NCI-H510A treated with DMSO at 0.1 percent for 48 hours (cell line): ENCODE results near the gene CHRNE.
A peak's percentile ranks its signal among the peaks of the same experiment; 100 is the strongest.
"Not testable (repeated sequence)": the region's sequence is repeated elsewhere in the genome, so short reads cannot be mapped to it uniquely, and the experiment has no call there.

ENCODE experiments used
- DNase-seq: peaks from one replicate; lab custom pipeline; 2025; lab: John Stamatoyannopoulos, UW

Gene CHRNE

DNA sequence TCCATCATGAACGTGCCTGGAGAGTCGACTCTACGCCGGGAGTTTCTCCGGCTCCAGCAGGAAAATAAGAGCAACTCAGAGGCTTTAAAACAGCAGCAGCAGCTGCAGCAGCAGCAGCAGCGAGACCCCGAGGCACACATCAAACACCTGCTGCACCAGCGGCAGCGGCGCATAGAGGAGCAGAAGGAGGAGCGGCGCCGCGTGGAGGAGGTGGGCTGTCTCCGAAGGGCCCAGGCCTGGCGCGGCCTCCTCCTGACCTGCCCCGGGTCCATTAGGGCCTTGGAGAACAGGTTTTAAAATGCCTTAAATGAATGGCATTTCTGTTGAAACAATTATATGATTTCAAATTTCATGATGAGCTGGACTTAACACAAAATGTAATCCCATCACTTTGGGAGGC is 15.3 kb downstream of the CHRNE start:
- no peak for DNase-seq

DNA sequence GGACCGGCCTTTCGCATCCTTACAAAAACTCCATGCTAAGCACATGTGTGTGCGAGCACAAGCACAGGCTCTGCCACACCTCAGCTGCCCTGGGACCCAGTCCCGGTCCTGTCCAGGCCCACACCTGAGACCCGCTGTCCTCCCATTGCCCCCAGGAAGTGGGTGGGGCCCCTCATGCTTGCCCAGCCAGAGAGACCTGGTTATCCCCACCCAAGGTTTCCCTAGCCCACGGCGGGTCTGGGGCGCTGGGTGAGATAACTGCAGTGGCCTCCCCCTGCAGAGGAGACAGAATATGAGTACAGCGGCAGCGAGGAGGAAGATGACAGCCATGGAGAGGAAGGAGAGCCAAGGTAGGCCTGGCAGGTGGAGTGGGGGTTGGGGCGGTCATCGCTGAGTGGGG is 16.1 kb downstream of the CHRNE start:
- no peak for DNase-seq

DNA sequence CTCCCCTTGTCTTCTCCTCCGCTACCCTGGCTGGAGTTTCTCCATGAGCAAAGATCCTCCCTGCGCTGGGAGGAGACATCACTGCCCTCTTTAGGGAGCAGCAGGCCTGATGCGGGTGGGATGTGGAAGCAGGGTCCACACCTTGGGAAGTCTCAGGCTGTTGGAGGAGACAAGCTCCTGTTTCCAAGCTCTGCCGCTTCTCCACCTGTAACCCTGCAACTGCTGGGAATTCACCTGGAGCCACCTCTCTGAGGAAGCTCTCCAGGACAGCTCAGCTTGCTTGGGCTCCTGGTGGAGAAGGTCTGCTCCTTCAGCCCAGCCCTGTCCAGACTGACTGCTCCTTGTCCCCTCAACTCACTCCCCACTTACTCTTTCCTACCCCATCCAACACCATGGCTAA is 18.4 kb downstream of the CHRNE start:
- no peak for DNase-seq

DNA sequence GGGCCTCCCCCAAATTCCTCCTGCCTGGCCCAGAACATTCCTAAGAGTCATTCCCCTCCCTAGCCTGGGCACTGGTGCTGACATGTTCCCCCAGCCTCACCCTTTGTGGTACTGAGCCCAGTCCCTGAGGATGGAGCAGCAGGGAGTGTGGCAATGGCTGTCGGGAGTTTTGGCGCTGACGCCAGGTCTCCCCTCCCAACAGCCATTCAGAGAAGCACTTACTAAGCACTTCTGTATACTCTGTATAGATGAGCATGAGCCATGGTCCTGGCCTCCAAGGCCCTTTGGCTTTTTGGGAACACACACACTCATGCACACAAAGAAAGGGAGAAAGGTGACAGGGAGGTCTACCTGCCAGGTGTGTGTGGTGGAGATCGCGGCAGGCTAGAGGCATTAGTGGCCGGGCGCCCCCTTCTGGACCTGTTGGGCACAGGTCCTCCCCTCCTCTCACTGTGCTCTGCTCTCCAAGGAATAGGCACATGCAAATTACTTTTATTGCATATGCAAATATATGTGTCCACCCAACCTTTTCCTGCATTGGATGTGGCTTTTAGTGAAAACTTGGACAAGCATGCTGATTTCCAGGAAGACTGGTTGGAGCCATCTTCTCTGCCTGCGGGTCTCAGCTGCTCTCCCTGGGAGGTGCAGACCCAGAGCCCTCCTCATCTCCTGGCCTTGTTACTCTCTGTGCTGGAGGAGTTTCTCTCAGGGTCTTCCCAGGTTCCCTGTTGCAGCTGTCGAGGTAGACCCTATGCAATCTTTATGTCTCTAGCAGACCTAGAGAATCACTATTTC is 20.9 kb downstream of the CHRNE start:
- peak; percentile 88 for DNase-seq

DNA sequence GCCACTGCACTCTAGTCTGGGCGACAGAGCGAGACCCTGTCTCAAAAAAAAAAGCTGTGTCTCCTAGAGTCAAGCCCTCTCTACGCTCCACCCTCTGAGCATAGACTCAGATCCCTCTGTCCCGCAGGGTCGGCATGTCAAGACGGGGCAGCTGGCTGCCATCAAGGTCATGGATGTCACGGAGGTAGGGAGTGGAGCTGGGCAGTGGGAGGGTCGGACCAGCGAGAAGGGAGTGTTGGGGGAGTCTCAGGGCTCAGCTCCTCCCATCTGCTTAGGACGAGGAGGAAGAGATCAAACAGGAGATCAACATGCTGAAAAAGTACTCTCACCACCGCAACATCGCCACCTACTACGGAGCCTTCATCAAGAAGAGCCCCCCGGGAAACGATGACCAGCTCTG is 22.0 kb downstream of the CHRNE start:
- DNase-seq = no peak

DNA sequence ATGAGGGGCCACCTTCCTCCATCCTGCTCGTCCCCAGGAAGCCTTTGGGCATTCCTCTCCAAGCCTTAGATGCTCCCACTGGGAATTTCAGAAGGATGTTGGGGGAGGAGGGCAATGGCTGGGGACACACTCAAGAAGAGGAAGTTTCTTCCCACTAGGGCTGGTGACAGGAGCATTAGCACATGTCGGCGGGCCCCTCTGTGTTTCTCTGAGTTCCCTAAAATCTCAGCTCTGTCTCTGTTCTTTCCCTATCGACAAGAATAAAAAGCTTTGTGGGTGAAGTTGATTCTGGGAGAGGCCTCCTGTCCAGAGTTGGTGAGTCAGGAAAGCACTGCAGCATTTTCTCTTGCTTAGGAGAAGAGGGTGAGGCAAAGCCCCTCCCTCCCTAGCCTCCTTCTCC is 23.3 kb downstream of the CHRNE start:
- no peak for DNase-seq

DNA sequence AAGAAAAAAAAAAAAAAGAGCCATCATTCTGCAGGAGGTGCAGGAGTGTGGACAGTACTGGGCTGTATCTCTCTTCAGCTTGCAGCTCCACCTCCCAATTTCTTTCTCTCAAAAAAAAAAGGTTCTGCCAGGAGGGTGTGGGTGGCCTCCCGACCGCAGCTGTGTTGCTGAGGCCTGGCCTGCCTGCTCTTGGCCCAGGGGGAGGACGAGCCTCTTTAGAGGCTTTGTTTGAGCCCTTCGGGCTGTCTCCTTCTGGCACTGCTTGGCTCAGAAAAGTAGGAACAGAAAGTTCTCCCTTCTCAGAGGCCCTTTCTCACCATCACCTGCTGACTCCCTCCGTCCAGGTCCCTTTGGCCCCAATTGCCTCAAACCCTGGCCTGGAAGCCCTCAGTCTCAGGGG is 25.8 kb downstream of the CHRNE start:
- no peak for DNase-seq

DNA sequence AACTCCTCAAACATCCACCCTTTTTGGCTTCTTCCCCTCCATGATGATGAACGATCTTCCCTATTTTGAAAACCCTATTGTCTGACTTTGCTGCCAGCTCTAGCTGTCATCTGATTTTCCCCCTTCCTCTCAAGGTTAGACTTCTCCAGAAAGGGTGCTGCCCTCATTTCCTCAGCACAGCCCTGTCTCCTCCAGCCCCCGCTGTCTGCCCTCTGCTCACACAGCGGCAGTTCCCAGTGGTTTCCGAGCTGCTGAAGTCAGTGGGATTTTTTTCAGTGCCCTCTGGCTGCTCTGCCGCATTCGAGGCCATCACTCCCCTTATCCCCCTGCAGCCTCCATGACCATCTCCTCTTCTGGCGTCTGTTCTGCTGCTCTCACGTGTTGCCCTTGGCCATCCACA is 30.1 kb downstream of the CHRNE start:
- DNase-seq = no peak

DNA sequence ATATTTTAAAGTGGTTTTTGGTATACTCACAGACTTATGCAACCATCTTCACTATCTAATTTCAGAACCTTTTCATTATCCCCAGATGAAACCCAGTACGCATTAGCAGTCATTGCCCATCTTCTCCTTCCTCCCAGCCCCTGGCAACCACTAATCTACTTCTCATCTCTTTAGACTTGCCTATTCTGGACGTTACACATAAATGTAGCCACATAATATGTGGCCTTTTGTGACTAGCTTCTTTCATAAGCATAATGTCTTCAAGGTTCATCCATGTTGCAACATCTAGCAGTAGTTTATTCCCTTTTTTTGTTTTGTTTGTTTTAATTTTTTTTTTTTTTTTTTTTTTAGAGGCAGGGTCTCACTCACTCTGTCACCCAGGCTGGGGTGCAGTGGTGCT is 32.0 kb downstream of the CHRNE start:
- no peak for DNase-seq

DNA sequence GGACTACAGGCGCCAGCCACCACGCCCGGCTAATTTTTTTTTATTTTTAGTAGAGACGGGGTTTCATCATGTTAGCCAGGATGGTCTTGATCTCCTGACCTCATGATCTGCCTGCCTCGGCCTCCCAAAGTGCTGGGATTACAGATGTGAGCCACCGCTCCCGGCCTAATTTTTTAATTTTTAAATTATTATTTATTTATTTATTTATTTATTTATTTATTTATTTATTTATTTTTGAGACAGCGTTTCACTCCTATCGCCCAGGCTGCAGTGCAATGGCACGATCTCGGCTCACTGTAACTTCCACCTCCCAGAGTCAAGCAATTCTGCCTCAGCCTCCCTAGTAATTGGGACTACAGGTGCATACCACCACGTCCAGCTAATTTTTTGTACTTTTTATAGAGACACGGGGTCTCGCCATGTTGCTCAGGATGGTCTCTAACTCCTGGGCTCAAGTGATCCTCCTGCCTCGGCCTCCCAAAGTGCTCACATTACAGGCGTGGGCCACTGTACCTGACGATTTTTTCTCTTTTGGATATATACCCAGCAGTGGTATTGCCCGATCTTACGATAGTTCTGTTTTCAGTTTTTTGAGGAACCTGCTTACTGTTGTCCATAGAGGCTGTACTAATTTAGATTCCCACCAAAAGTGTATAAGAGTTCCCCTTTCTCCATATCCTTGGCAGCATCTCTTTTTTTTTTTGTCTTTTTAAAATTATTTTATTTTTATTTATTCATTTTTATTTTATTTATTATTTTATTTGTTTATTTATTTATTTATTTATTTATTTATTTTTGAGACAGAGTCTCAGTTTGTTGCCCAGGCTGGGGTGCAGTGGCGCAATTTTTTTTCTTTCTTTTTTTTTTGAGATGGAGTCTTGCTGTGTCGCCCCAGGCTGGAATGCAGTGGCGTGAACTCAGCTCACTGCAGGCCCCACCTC is 33.6 kb downstream of the CHRNE start:
- not testable (repeated sequence) for DNase-seq

DNA sequence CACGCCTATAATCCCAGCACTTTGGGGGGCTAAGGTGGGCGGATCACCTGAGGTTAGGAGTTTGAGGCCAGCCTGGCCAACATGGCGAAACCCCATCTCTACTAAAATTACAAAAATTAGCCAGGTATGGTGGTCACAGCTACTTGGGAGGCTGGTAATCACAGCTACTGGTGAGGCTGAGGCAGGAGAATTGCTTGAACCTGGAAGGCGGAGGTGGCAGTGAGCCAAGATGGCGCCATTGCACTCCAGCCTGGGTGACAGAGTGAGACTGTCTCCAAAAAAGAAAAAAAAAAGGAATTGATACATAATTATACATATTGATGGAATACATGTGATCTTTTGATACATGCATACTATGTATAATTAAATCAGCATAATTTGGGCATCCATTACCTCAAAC is 35.4 kb downstream of the CHRNE start:
- not testable (repeated sequence) for DNase-seq

DNA sequence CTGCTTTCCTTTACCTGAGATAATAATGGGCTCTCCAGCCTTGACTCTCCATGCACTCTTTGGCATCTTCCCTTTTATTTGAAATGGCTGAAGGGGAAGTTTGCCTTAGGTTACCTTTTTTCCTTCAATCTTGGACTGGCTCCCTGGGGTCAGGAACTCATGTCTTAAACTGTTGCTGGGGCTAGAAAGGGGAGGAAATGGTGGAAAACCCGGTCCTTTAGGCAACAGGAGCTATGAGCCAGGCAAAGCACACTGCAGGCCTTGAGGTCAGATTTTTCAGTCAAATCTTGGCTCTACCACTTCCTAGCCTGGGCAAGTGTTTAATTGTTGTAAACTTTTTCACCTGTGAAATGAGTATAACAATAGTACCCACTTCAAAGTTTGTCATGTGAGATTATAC is 39.6 kb downstream of the CHRNE start:
- DNase-seq = no peak

DNA sequence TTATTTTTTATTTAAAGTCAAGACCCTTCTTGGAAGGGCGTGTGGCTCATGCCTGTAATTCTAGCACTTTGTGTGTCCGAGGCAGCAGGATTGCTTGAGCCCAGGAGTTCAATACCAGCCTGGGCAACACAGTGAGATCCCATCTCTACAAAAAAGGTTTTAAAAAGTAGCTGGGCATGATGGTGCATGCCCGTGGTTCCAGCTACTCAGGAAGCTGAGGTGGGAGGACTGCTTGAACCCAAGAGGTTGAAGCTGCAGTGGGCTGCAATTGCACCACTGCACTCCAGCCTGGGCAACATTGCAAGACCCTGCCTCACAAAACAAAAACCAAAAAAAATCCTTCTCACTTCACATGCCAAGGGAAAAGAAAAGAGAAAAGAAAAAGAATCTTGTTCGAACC is 40.2 kb downstream of the CHRNE start:
- no peak for DNase-seq

DNA sequence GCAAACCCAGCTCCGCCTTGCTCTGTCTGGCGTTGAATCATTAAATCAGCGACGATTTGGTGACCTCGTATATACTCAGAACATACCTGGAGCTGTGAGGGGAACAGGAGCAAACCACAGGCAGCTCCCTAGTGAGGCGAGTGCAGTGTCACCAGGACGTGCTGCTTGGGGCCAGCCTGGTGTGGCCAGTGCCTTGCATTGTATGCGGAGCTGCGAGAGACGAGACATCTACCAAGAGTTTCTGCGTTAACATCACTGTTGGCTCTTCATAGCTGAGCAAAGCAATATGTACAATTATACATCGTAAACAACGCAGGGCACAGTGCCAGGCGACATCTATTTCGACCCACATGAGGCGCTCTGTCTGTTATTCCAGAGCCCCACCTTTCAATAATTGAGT is 41.8 kb downstream of the CHRNE start:
- no peak for DNase-seq

DNA sequence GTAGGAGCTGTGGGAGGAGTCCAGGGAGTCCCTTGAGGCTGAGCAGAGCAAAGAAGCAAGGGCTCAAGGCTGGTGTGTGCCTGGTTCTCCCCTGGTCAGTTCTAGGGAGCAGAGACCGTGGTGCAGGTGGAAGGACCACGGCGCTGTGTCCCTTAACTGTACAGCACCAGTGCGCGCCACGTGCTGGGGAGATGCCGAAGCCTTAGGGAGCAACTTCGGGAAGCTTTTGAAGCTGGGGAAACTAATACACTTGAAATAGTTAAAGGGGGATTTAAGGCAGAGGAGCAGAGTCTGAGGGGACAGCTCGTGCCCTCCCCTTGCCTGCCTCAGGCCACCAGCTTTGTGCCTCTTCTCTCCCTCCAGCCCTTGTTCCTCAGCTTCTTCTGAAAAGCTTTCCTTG is 42.2 kb downstream of the CHRNE start:
- no peak for DNase-seq

DNA sequence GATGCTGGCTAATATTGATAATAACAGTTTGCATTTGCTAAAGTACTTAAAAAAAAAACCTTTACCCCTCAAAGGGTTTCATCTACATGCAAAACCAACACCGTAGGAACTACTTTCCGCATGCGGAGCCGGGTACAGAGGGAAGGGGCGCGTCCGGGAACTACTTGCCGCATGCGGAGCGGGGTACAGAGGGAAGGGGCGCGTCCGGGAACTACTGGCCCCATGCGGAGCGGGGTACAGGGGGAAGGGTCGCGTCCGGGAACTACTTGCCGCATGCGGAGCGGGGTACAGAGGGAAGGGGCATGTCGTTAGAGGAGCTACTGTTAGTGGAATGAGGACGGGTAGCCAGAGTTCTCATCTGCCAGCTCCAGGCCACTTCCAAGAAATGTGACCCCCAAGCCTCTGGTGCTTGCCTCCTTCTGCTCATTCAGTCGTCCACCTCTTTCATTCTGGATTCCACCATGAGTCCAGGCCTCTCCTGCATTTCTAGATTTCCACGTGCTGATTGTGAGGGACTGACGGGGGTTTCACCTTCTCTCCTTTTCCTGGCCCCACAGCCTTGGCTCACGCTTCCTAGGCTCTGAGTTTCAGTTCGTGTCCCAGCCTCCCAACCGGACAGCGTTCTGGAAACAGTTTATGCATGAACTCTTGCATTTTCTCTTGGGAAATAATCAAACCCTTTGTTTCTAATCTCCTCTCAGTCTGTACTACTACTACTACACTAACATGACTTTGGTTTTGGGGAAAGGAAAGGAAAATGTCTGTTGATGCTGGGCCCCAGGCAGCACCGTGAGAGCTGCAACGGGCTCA is 42.9 kb downstream of the CHRNE start:
- no peak for DNase-seq

DNA sequence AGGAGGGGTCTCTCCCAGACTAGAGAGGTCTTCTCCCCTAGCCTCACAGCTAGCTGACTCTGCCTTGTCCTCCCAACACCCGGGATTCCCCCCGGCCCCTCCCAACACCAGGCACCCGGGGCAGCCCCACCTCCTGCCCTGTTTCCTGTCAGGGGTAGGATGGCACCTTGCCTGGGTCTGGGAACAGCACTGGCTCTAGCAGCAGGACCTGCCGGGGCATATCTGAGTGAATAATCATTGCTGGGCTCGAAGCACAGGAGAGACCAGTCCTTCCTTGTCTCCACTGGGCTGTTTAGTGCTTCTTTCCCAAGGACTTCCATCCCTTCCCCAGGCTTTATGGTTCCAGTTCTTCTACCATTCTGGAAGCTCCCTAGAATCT is 44.0 kb downstream of the CHRNE start:
- DNase-seq = peak; percentile 35

DNA sequence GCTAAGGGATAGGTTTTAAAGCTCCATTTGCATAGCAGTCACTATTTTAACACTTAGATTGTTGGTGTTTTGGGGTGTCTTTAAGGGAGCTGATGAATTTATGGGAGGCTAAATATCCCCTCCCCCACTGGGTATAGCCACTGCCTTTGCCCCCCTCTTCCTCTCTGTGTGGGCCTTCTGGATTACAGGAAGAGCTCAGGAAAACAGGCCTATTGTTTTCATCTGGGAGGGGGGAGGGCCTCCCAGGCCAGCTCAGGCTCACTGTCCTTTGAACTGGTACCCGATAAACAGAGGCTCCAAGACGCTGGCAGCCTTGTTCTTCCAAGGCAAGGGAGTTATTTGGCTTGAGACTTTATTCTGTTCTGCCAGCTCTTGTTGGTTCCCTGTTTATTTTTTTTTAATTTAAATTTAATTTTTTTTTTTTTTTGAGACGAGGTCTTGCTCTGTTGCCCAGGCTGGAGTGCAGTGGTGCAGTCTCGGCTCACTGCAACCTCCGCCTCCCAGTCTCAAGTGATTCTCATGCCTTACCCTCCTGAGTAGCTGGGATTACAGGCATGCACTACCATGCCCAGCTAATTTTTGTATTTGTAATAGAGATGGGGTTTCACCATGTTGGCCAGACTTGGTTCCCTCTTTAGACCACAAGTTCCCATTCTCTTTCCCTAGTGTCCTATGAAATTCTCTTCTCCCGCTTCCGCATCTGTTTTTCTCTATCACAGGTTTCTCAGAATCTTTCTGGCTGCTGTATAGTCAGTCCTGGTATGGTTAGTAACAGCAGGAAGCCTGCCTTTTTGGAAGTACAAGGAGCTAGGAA is 44.6 kb downstream of the CHRNE start:
- DNase-seq = peak; percentile 48

DNA sequence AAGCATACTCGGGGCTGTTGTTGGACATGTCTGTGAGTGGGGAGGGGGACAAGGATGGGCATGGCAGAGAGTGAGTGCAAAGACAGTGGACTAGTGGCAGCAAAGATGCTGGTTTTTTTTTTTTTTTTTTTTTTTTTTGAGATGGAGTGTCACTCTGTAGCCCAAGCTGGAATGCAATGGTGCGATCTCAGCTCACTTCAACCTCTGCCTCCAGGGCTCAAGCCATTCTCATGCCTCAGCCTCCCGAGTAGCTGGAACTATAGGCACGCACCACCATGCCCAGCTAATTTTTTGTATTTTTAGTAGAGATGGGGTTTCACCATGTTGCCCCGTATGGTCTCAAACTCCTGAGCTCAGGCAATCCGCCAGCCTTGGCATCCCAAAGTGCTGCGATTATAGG is 45.6 kb downstream of the CHRNE start:
- not testable (repeated sequence) for DNase-seq

DNA sequence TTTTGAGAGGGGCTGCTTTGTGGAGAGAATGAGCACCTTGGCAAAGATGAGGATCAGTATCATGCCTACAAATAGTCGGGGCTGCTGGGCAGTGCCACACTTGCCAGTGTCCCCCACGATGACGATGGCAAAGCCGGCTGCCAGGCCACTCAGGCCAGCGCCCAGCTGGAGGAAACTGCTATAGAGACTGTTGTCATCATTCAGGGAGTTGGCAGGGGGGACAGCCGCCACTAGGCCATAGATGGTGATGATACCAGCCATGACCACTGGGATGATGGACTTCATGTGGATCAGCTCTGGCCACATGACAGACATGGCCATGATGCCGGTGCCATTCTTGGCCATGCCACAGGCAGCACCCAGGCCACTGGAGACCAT is 46.0 kb downstream of the CHRNE start:
- no peak for DNase-seq

DNA sequence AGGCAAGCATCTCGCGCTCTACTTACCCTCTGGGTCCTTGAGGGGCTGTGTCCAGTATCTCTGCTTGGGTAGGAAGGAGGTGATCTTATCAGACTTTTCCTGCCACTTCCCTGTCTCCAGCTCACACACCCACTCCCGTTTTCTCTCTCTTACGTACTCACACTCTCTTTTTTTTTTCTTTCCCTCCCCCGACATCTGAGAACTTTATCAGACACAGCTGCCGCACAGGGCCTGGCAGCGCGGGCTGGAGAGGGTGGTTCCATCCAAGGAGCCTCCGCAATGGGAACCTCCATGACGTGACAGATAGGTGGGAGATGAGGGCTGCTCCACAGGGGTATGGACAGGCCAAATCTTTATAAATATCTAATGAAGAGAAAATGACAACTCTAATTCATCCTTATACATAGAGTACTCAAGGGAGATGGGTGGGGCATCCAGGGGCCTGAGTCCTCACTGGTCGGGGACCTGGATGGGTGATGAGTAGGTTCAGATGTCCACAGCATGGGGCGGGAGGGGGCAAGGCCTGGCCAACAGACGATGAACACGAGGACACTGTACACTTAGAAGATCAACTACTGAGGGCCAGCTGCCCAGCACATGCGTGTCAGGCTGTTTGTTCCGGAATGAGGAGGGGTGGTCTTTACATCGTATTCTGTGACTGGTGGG is 46.5 kb downstream of the CHRNE start:
- no peak for DNase-seq
